Skeletal muscle satellite cell (primary cell): ENCODE data around the gene TMEM132C.

Source experiments
- H3K27me3 ChIP-seq: 2 replicates; pipeline ENCODE4 v1.7.0; 2013; ENCODE audit warnings: low read length; ENCODE audit not compliant: control insufficient read depth, insufficient read depth
- H3K36me3 ChIP-seq: 2 replicates; pipeline ENCODE4 v1.7.0; 2013; ENCODE audit warnings: mild to moderate bottlenecking, control low read depth, low read length; ENCODE audit not compliant: insufficient read depth
- H3K4me1 ChIP-seq: 2 replicates; pipeline ENCODE4 v1.7.0; 2013; ENCODE audit warnings: low read length; ENCODE audit not compliant: control insufficient read depth, insufficient read depth
- H3K4me2 ChIP-seq: 2 replicates; pipeline ENCODE4 v1.7.0; 2013; ENCODE audit warnings: mild to moderate bottlenecking, low read length
- H3K4me3 ChIP-seq: 2 replicates; pipeline ENCODE4 v1.7.0; 2013; ENCODE audit warnings: low read length
- H3K9ac ChIP-seq: 2 replicates; pipeline ENCODE4 v1.7.0; 2013; ENCODE audit warnings: mild to moderate bottlenecking, low read depth, low read length, moderate library complexity
- H3K9me3 ChIP-seq: replicated peaks from 2 replicates; pipeline ENCODE4 v1.7.0; 2013; ENCODE audit warnings: mild to moderate bottlenecking, control low read depth, low read length

TMEM132C gene

GRCh38 chr12:128542844-128543243 lies 275.9 kb downstream of the TMEM132C start:
- H3K4me3 ChIP-seq: no peak overlapping the region
- no peaks in the 10 kb centered on the region for H3K4me1 ChIP-seq
- no peak overlapping the region for H3K9ac ChIP-seq
- H3K9me3 ChIP-seq: no peaks in the 10 kb centered on the region
- no peak overlapping the region for H3K4me2 ChIP-seq
- H3K36me3 ChIP-seq: no peaks in the 10 kb centered on the region
- no peaks in the 10 kb centered on the region for H3K27me3 ChIP-seq

GRCh38 chr12:128543460-128543859 lies 276.5 kb downstream of the TMEM132C start:
- H3K9me3 ChIP-seq: peaks cover 2% of the 10 kb centered on the region
- no peaks in the 10 kb centered on the region for H3K27me3 ChIP-seq
- H3K4me3 ChIP-seq: no peak overlapping the region
- H3K9ac ChIP-seq: no peak overlapping the region
- no peaks in the 10 kb centered on the region for H3K4me1 ChIP-seq
- H3K4me2 ChIP-seq: no peak overlapping the region
- H3K36me3 ChIP-seq: no peaks in the 10 kb centered on the region

- no peak overlapping the region for H3K9ac ChIP-seq
- H3K27me3 ChIP-seq: no peaks in the 10 kb centered on the region
- H3K4me2 ChIP-seq: no peak overlapping the region
- peaks cover 3% of the 10 kb centered on the region for H3K9me3 ChIP-seq
- no peak overlapping the region for H3K4me3 ChIP-seq
- no peaks in the 10 kb centered on the region for H3K36me3 ChIP-seq
- H3K4me1 ChIP-seq: no peaks in the 10 kb centered on the region
Observed at GRCh38 chr12:128543971-128544370, 277.0 kb downstream of the TMEM132C start.

GRCh38 chr12:128548949-128549348 lies 282.0 kb downstream of the TMEM132C start:
- Histone ChIP-seq H3K9ac (no peak overlapping the region), H3K4me2 (no peak overlapping the region), H3K36me3 (no peaks in the 10 kb centered on the region), H3K27me3 (no peaks in the 10 kb centered on the region), H3K4me1 (no peaks in the 10 kb centered on the region), H3K9me3 (peaks cover 12% of the 10 kb centered on the region), H3K4me3 (no peak overlapping the region)

- no peaks in the 10 kb centered on the region for H3K36me3 ChIP-seq
- no peak overlapping the region for H3K4me2 ChIP-seq
- H3K9ac ChIP-seq: no peak overlapping the region
- no peak overlapping the region for H3K4me3 ChIP-seq
- H3K27me3 ChIP-seq: no peaks in the 10 kb centered on the region
- no peaks in the 10 kb centered on the region for H3K4me1 ChIP-seq
- peaks cover 12% of the 10 kb centered on the region for H3K9me3 ChIP-seq
Observed at GRCh38 chr12:128549601-128550218, 282.7 kb downstream of the TMEM132C start.

- H3K9me3 ChIP-seq: peaks cover 16% of the 10 kb centered on the region
- H3K4me2 ChIP-seq: no peak overlapping the region
Observed at GRCh38 chr12:128551266-128551665, 284.3 kb downstream of the TMEM132C start.

GRCh38 chr12:128554546-128555304 lies 287.8 kb downstream of the TMEM132C start:
- H3K9ac ChIP-seq: no peak overlapping the region
- no peaks in the 10 kb centered on the region for H3K27me3 ChIP-seq
- no peak overlapping the region for H3K4me2 ChIP-seq
- H3K4me3 ChIP-seq: no peak overlapping the region
- peaks cover 22% of the 10 kb centered on the region for H3K9me3 ChIP-seq
- no peaks in the 10 kb centered on the region for H3K36me3 ChIP-seq
- no peaks in the 10 kb centered on the region for H3K4me1 ChIP-seq

More at GRCh38 chr12:128551266-128551665, 284.3 kb downstream of the TMEM132C start:
- H3K9ac ChIP-seq: no peak overlapping the region
- H3K4me3 ChIP-seq: no peak overlapping the region
- H3K27me3 ChIP-seq: no peaks in the 10 kb centered on the region
- no peaks in the 10 kb centered on the region for H3K36me3 ChIP-seq
- no peaks in the 10 kb centered on the region for H3K4me1 ChIP-seq

- Histone ChIP-seq H3K9me3 (peaks cover 20% of the 10 kb centered on the region), H3K36me3 (no peaks in the 10 kb centered on the region), H3K4me2 (no peak overlapping the region), H3K27me3 (no peaks in the 10 kb centered on the region), H3K4me1 (no peaks in the 10 kb centered on the region), H3K9ac (no peak overlapping the region), H3K4me3 (no peak overlapping the region)
Observed at GRCh38 chr12:128557231-128557630, 290.3 kb downstream of the TMEM132C start.

GRCh38 chr12:128564956-128565355 lies 298.0 kb downstream of the TMEM132C start:
- Histone ChIP-seq H3K36me3 (no peaks in the 10 kb centered on the region), H3K9me3 (peaks cover 2% of the 10 kb centered on the region), H3K4me2 (no peak overlapping the region)

GRCh38 chr12:128567730-128568129 lies 300.8 kb downstream of the TMEM132C start:
- no peaks in the 10 kb centered on the region for H3K27me3 ChIP-seq
- no peak overlapping the region for H3K9ac ChIP-seq
- peaks cover 13% of the 10 kb centered on the region for H3K9me3 ChIP-seq
- H3K4me1 ChIP-seq: no peaks in the 10 kb centered on the region
- no peak overlapping the region for H3K4me2 ChIP-seq
- H3K4me3 ChIP-seq: no peak overlapping the region
- H3K36me3 ChIP-seq: no peaks in the 10 kb centered on the region

More at GRCh38 chr12:128564956-128565355, 298.0 kb downstream of the TMEM132C start:
- Histone ChIP-seq H3K4me3 (no peak overlapping the region), H3K4me1 (no peaks in the 10 kb centered on the region), H3K9ac (no peak overlapping the region), H3K27me3 (no peaks in the 10 kb centered on the region)

- H3K9me3 ChIP-seq: peaks cover 15% of the 10 kb centered on the region
- no peak overlapping the region for H3K9ac ChIP-seq
- H3K4me3 ChIP-seq: no peak overlapping the region
- no peaks in the 10 kb centered on the region for H3K4me1 ChIP-seq
- no peak overlapping the region for H3K4me2 ChIP-seq
- no peaks in the 10 kb centered on the region for H3K27me3 ChIP-seq
- no peaks in the 10 kb centered on the region for H3K36me3 ChIP-seq
Observed at GRCh38 chr12:128570191-128571065, 303.5 kb downstream of the TMEM132C start.
